ENCODE data around the gene ACTN4.

GRCh38 chr19:38654628-38655055, 7.2 kb downstream of the ACTN4 start:
- TF ChIP-seq JUN (IDR thresholded peaks at IDR 0.05): no peak
- no peak for TF ChIP-seq CTCF (IDR thresholded peaks at IDR 0.05)
- TF ChIP-seq CHD2 (IDR thresholded peaks at IDR 0.05; ENCODE audit: low read length, partially characterized antibody): no peak
